SJSA1 (cell line): ENCODE measurements around the gene PIP5KL1. TPM values are rescaled to one million over a fixed set of nuclear protein-coding genes. Genes with fewer than 3 reads are reported as not detected.
A peak's percentile ranks its signal among the peaks of the same experiment; 100 is the strongest.

Experiments
- DNase-seq, 2 experiments: peaks; one replicate each; pipeline ENCODE4 v3.0.0-alpha.2; 2015 to 2020; ENCODE audit warnings: low spot score in 2 of 2, low read depth in 1 of 2
- H3K27ac ChIP-seq: fragments of 250-450 bp; sonication (Bioruptor Pico); 2 replicates; pipeline ENCODE4 v1.5.1; 2020; ENCODE audit warnings: mild to moderate bottlenecking, moderate library complexity
- H3K27me3 ChIP-seq: fragments of 250-450 bp; sonication (Bioruptor Pico); replicated peaks from 2 replicates; pipeline ENCODE4 v1.5.1; 2020; ENCODE audit warnings: mild to moderate bottlenecking, moderate library complexity
- H3K36me3 ChIP-seq: fragments of 250-450 bp; sonication (Bioruptor Pico); 2 replicates; pipeline ENCODE4 v1.5.1; 2020; ENCODE audit warnings: mild to moderate bottlenecking
- H3K4me1 ChIP-seq: fragments of 250-450 bp; sonication (Bioruptor Pico); replicated peaks from 2 replicates; pipeline ENCODE4 v1.6.1; 2021; ENCODE audit warnings: mild to moderate bottlenecking
- H3K4me3 ChIP-seq: fragments of 250-450 bp; sonication (Bioruptor Pico); 2 replicates; pipeline ENCODE4 v1.5.1; 2020; ENCODE audit warnings: mild to moderate bottlenecking
- H3K9me3 ChIP-seq: fragments of 250-450 bp; sonication (Bioruptor Pico); replicated peaks from 2 replicates; pipeline ENCODE4 v1.5.1; 2020; ENCODE audit warnings: mild to moderate bottlenecking
- total RNA-seq: library from RNA; depleted of rRNA; stranded (reverse); fragments of >200 nt; shearing (Covaris generic); gene quantifications from 2 replicates; pipeline ENCODE4 v1.2.3, GENCODE V29; 2014

The PIP5KL1 gene
- total RNA-seq, 1 experiment from 2014 or later, result 1.6 TPM

GRCh38 chr9:127973169-127974000 lies 42.8 kb upstream of the PIP5KL1 start:
- H3K9me3 ChIP-seq, result no peaks in the 10 kb centered on the region
- peaks cover 32% of the 10 kb centered on the region for H3K4me1 ChIP-seq
- H3K4me3 ChIP-seq, result no peak overlapping the region
- H3K27ac ChIP-seq, result no peak overlapping the region
- DNase-seq, result no peak
- peaks cover 8% of the 10 kb centered on the region for H3K36me3 ChIP-seq
- H3K27me3 ChIP-seq, result no peaks in the 10 kb centered on the region

- no peak overlapping the region for H3K4me3 ChIP-seq
- no peaks in the 10 kb centered on the region for H3K9me3 ChIP-seq
- H3K27me3 ChIP-seq, result no peaks in the 10 kb centered on the region
- H3K27ac ChIP-seq, result no peak overlapping the region
- no peak for DNase-seq
- peaks cover 8% of the 10 kb centered on the region for H3K36me3 ChIP-seq
- peaks cover 27% of the 10 kb centered on the region for H3K4me1 ChIP-seq
Observed at GRCh38 chr9:127972236-127972871, 41.8 kb upstream of the PIP5KL1 start.

- Histone ChIP-seq H3K4me1 (peaks cover 23% of the 10 kb centered on the region), H3K27me3 (no peaks in the 10 kb centered on the region)
Observed at GRCh38 chr9:127971357-127972235, 41.0 kb upstream of the PIP5KL1 start.

GRCh38 chr9:127970401-127971313 lies 40.1 kb upstream of the PIP5KL1 start:
- H3K9me3 ChIP-seq, result no peaks in the 10 kb centered on the region
- H3K4me1 ChIP-seq, result peaks cover 28% of the 10 kb centered on the region
- no peak overlapping the region for H3K27ac ChIP-seq
- H3K27me3 ChIP-seq, result no peaks in the 10 kb centered on the region
- no peaks in the 10 kb centered on the region for H3K36me3 ChIP-seq
- H3K4me3 ChIP-seq, result no peak overlapping the region
- no peak for DNase-seq

More at GRCh38 chr9:127971357-127972235, 41.0 kb upstream of the PIP5KL1 start:
- H3K4me3 ChIP-seq, result no peak overlapping the region
- no peak overlapping the region for H3K27ac ChIP-seq
- no peak for DNase-seq
- peaks cover 8% of the 10 kb centered on the region for H3K36me3 ChIP-seq
- H3K9me3 ChIP-seq, result no peaks in the 10 kb centered on the region

GRCh38 chr9:127968700-127969383 lies 38.3 kb upstream of the PIP5KL1 start:
- H3K4me3 ChIP-seq, result no peak overlapping the region
- H3K9me3 ChIP-seq, result no peaks in the 10 kb centered on the region
- H3K36me3 ChIP-seq, result no peaks in the 10 kb centered on the region
- H3K27ac ChIP-seq, result no peak overlapping the region
- H3K27me3 ChIP-seq, result no peaks in the 10 kb centered on the region
- DNase-seq, result no peak
- H3K4me1 ChIP-seq, result peaks cover 28% of the 10 kb centered on the region

- Histone ChIP-seq H3K27me3 (no peaks in the 10 kb centered on the region), H3K4me3 (no peak overlapping the region), H3K27ac (no peak overlapping the region), H3K36me3 (no peaks in the 10 kb centered on the region), H3K9me3 (no peaks in the 10 kb centered on the region), H3K4me1 (peaks cover 28% of the 10 kb centered on the region)
- DNase-seq, result no peak
Observed at GRCh38 chr9:127968042-127968441, 37.5 kb upstream of the PIP5KL1 start.

- Histone ChIP-seq H3K9me3 (no peaks in the 10 kb centered on the region), H3K4me1 (peaks cover 28% of the 10 kb centered on the region), H3K27ac (no peak overlapping the region), H3K36me3 (no peaks in the 10 kb centered on the region), H3K27me3 (no peaks in the 10 kb centered on the region), H3K4me3 (no peak overlapping the region)
- DNase-seq, result no peak
Observed at GRCh38 chr9:127967151-127967809, 36.7 kb upstream of the PIP5KL1 start.

GRCh38 chr9:127966416-127967150 lies 36.0 kb upstream of the PIP5KL1 start:
- peaks cover 28% of the 10 kb centered on the region for H3K4me1 ChIP-seq

GRCh38 chr9:127965953-127966352 lies 35.4 kb upstream of the PIP5KL1 start:
- Histone ChIP-seq H3K36me3 (no peaks in the 10 kb centered on the region), H3K27me3 (no peaks in the 10 kb centered on the region), H3K9me3 (no peaks in the 10 kb centered on the region), H3K27ac (peak overlapping the region; percentile 54), H3K4me1 (peaks cover 28% of the 10 kb centered on the region), H3K4me3 (no peak overlapping the region)
- no peak for DNase-seq

More at GRCh38 chr9:127966416-127967150, 36.0 kb upstream of the PIP5KL1 start:
- Histone ChIP-seq H3K4me3 (no peak overlapping the region), H3K36me3 (no peaks in the 10 kb centered on the region), H3K9me3 (no peaks in the 10 kb centered on the region), H3K27ac (no peak overlapping the region), H3K27me3 (no peaks in the 10 kb centered on the region)
- DNase-seq, result no peak

GRCh38 chr9:127963359-127964064 lies 32.9 kb upstream of the PIP5KL1 start:
- Histone ChIP-seq H3K9me3 (no peaks in the 10 kb centered on the region), H3K4me1 (peaks cover 18% of the 10 kb centered on the region), H3K4me3 (no peak overlapping the region), H3K27ac (no peak overlapping the region), H3K36me3 (no peaks in the 10 kb centered on the region), H3K27me3 (no peaks in the 10 kb centered on the region)
- no peak for DNase-seq

GRCh38 chr9:127963041-127963358 lies 32.4 kb upstream of the PIP5KL1 start:
- H3K36me3 ChIP-seq, result no peaks in the 10 kb centered on the region
- H3K27me3 ChIP-seq, result no peaks in the 10 kb centered on the region
- no peak overlapping the region for H3K27ac ChIP-seq
- no peak overlapping the region for H3K4me3 ChIP-seq
- no peaks in the 10 kb centered on the region for H3K9me3 ChIP-seq
- no peak for DNase-seq
- H3K4me1 ChIP-seq, result peaks cover 13% of the 10 kb centered on the region
